Measurements from ENCODE around the gene NRXN3.

GRCh38 chr14:78614593-78614992 lies 444.4 kb downstream of the NRXN3 start:
- TF ChIP-seq CTCF (IDR thresholded peaks at IDR 0.05) (no peak), POLR2AphosphoS5 (IDR thresholded peaks at IDR 0.05) (no peak), EP300 (IDR thresholded peaks at IDR 0.05) (no peak)

Measured in stomach (tissue), 4 donors.